CD4-positive, alpha-beta T cell treated with Interleukin-6 at 100 ng/mL for 8 hours (primary cell): ENCODE data around the gene UPB1.

ENCODE experiments used
- DNase-seq: peaks from one replicate; pipeline ENCODE4 v3.0.0-alpha.2; 2020; ENCODE audit warnings: mixed read lengths, low spot score

UPB1 gene

GRCh38 chr22:24494528-24495364, at the start of gene UPB1:
TSS of gene UPB1 (plus strand) at chr22:24495332. CDS start at chr22:24495404, 72 bp downstream.
- DNase-seq, result no peak

GRCh38 chr22:24445481-24446259, 49.5 kb upstream of the UPB1 start:
- DNase-seq, result no peak

GRCh38 chr22:24446260-24446611, 48.9 kb upstream of the UPB1 start:
- DNase-seq, result no peak

GRCh38 chr22:24450610-24451009, 44.5 kb upstream of the UPB1 start:
- no peak for DNase-seq

- no peak for DNase-seq
Measured at GRCh38 chr22:24451162-24451561, 44.0 kb upstream of the UPB1 start.

GRCh38 chr22:24453853-24454252, 41.3 kb upstream of the UPB1 start:
- DNase-seq, result no peak

GRCh38 chr22:24455039-24455438, 40.1 kb upstream of the UPB1 start:
- no peak for DNase-seq

GRCh38 chr22:24455751-24456426, 39.2 kb upstream of the UPB1 start:
- DNase-seq, result no peak

- no peak for DNase-seq
Measured at GRCh38 chr22:24457894-24458420, 37.2 kb upstream of the UPB1 start.

- no peak for DNase-seq
Measured at GRCh38 chr22:24459911-24460310, 35.2 kb upstream of the UPB1 start.

GRCh38 chr22:24460418-24461089, 34.6 kb upstream of the UPB1 start:
- DNase-seq, result no peak

GRCh38 chr22:24463071-24463760, 31.9 kb upstream of the UPB1 start:
- DNase-seq, result no peak

GRCh38 chr22:24465566-24465965, 29.6 kb upstream of the UPB1 start:
- no peak for DNase-seq

- no peak for DNase-seq
Measured at GRCh38 chr22:24465975-24466374, 29.2 kb upstream of the UPB1 start.

- no peak for DNase-seq
Measured at GRCh38 chr22:24466716-24467328, 28.3 kb upstream of the UPB1 start.

- DNase-seq, result no peak
Measured at GRCh38 chr22:24467340-24467739, 27.8 kb upstream of the UPB1 start.

GRCh38 chr22:24471570-24471969, 23.6 kb upstream of the UPB1 start:
- DNase-seq, result no peak

GRCh38 chr22:24473284-24473683, 21.8 kb upstream of the UPB1 start:
- DNase-seq, result no peak

GRCh38 chr22:24474221-24474620, 20.9 kb upstream of the UPB1 start:
- no peak for DNase-seq

GRCh38 chr22:24474649-24475255, 20.4 kb upstream of the UPB1 start:
- no peak for DNase-seq
